Measurements from ENCODE around the gene PLCB2.

Gene PLCB2

DNA sequence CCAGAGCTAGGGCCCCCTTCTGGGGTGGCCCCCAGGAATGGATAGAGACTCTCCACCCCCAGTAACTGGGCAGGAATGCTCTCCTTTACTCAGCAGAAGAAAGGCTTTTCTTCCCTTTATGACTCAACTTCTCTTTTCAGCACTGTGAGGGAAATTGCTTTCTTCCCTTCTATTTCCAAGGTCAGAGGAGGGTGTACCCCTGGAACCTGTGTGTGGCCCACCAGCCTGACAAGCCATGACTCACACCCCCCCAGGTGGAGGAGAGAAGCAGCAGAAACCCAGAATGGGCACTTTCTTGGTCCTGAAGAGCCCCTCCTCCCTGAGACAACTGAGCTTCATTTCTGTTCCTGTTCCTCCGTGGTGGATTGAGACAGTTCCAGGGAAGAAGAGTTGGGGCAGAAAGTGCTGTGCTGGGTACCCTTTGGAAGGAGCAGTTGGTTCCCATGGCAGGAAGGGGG lies 22.2 kb downstream of the PLCB2 start:
- H3K4me1 ChIP-seq (ENCODE audit: insufficient read depth, low read length, poor library complexity, severe bottlenecking), result no peaks in the 10 kb centered on the region
- no peak overlapping the region for H3K4me2 ChIP-seq (ENCODE audit: low read depth, low read length, poor library complexity, severe bottlenecking)
- H4K20me1 ChIP-seq (ENCODE audit: insufficient read depth, low read length, poor library complexity, severe bottlenecking), result no peaks in the 10 kb centered on the region

GRCh38 chr15:40285151-40285550 lies 22.6 kb downstream of the PLCB2 start:
- Histone ChIP-seq H3K79me2 (ENCODE audit: insufficient read depth, low read length) (no peaks in the 10 kb centered on the region), H3K9me2 (replicated peaks; ENCODE audit: low read depth, low read length) (no peaks in the 10 kb centered on the region), H3F3A (ENCODE audit: low read depth) (0 out of 2 replicates have a peak, but pooled peaks cover 3% of the 10 kb centered on the region), H3K9me3 (ENCODE audit: insufficient read depth, low read depth, low read length) (no peaks in the 10 kb centered on the region), H3K4me2 (ENCODE audit: low read depth, low read length, poor library complexity, severe bottlenecking) (no peak overlapping the region), H4K20me1 (ENCODE audit: insufficient read depth, low read length, poor library complexity, severe bottlenecking) (no peaks in the 10 kb centered on the region), H2AFZ (ENCODE audit: low read length) (no peak overlapping the region), H3K27me3 (ENCODE audit: insufficient read depth, low read length, poor library complexity, severe bottlenecking) (no peaks in the 10 kb centered on the region), H3K4me3 (ENCODE audit: low read length, poor library complexity, severe bottlenecking) (no peak overlapping the region), H3K9ac (ENCODE audit: low read depth, low read length, poor library complexity, severe bottlenecking) (no peak overlapping the region), H3K36me3 (ENCODE audit: insufficient read depth, low read length) (no peaks in the 10 kb centered on the region; the same call in 1 of the 2 replicates), H3K4me1 (ENCODE audit: insufficient read depth, low read length, poor library complexity, severe bottlenecking) (no peaks in the 10 kb centered on the region)
- TF ChIP-seq EZH2phosphoT487 (IDR thresholded peaks at IDR 0.05; ENCODE audit: borderline replicate concordance) (no peak), CTCF (conservative IDR thresholded peaks at IDR 0.05; ENCODE audit: low read length) (no peak)

More for the DNA sequence above, 22.2 kb downstream of the PLCB2 start:
- Histone ChIP-seq H3K4me3 (ENCODE audit: low read length, poor library complexity, severe bottlenecking) (no peak overlapping the region), H3K79me2 (ENCODE audit: insufficient read depth, low read length) (no peaks in the 10 kb centered on the region), H3K9ac (ENCODE audit: low read depth, low read length, poor library complexity, severe bottlenecking) (no peak overlapping the region), H3K27me3 (ENCODE audit: insufficient read depth, low read length, poor library complexity, severe bottlenecking) (no peaks in the 10 kb centered on the region), H2AFZ (ENCODE audit: low read length) (no peak overlapping the region), H3F3A (ENCODE audit: low read depth) (0 out of 2 replicates have a peak, but pooled peaks cover 3% of the 10 kb centered on the region), H3K9me3 (ENCODE audit: insufficient read depth, low read depth, low read length) (no peaks in the 10 kb centered on the region), H3K36me3 (ENCODE audit: insufficient read depth, low read length) (no peaks in the 10 kb centered on the region; the same call in 1 of the 2 replicates), H3K9me2 (replicated peaks; ENCODE audit: low read depth, low read length) (no peaks in the 10 kb centered on the region)
- TF ChIP-seq EZH2phosphoT487 (IDR thresholded peaks at IDR 0.05; ENCODE audit: borderline replicate concordance) (no peak), CTCF (conservative IDR thresholded peaks at IDR 0.05; ENCODE audit: low read length) (no peak)

GRCh38 chr15:40283615-40284300 lies 24.0 kb downstream of the PLCB2 start:
- Histone ChIP-seq H3K4me3 (ENCODE audit: low read length, poor library complexity, severe bottlenecking) (no peak overlapping the region), H3K4me1 (ENCODE audit: insufficient read depth, low read length, poor library complexity, severe bottlenecking) (no peaks in the 10 kb centered on the region)

More at GRCh38 chr15:40283615-40284300, 24.0 kb downstream of the PLCB2 start:
- H4K20me1 ChIP-seq (ENCODE audit: insufficient read depth, low read length, poor library complexity, severe bottlenecking), result no peaks in the 10 kb centered on the region
- no peak overlapping the region for H3K4me2 ChIP-seq (ENCODE audit: low read depth, low read length, poor library complexity, severe bottlenecking)
- no peaks in the 10 kb centered on the region for H3K36me3 ChIP-seq (ENCODE audit: insufficient read depth, low read length)
- H3F3A ChIP-seq (ENCODE audit: low read depth), result 0 out of 2 replicates have a peak, but pooled peaks cover 3% of the 10 kb centered on the region
- no peaks in the 10 kb centered on the region for H3K9me3 ChIP-seq (ENCODE audit: insufficient read depth, low read depth, low read length)
- no peak for TF ChIP-seq EZH2phosphoT487 (IDR thresholded peaks at IDR 0.05; ENCODE audit: borderline replicate concordance)
- H3K27me3 ChIP-seq (ENCODE audit: insufficient read depth, low read length, poor library complexity, severe bottlenecking), result no peaks in the 10 kb centered on the region
- H3K9me2 ChIP-seq (replicated peaks; ENCODE audit: low read depth, low read length), result no peaks in the 10 kb centered on the region
- no peak overlapping the region for H3K9ac ChIP-seq (ENCODE audit: low read depth, low read length, poor library complexity, severe bottlenecking)
- H2AFZ ChIP-seq (ENCODE audit: low read length), result no peak overlapping the region
- no peaks in the 10 kb centered on the region for H3K79me2 ChIP-seq (ENCODE audit: insufficient read depth, low read length)

All from Loucy (cell line).